ENCODE data around the gene KCNK10. TPM values are rescaled to one million over a fixed set of nuclear protein-coding genes. Genes with fewer than 3 reads are reported as not detected.

KCNK10 gene
- total RNA-seq, 2 experiments from 2014 or later, result 0.68 to 0.73 TPM

GRCh38 chr14:88312257-88312656, 10.8 kb downstream of the KCNK10 start:
- Histone ChIP-seq H3K4me2 (ENCODE audit: low read length) (no peak overlapping the region), H4K20me1 (ENCODE audit: insufficient read depth, low read length) (no peaks in the 10 kb centered on the region), H3K36me3 (ENCODE audit: insufficient read depth, low read length) (no peaks in the 10 kb centered on the region), H3K4me3 (ENCODE audit: low read depth, low read length, poor library complexity, severe bottlenecking) (no peak overlapping the region), H3K79me2 (ENCODE audit: insufficient read depth, low read depth, low read length) (no peaks in the 10 kb centered on the region), H3K9me2 (ENCODE audit: insufficient read depth, low read length) (no peaks in the 10 kb centered on the region), H3K4me1 (ENCODE audit: insufficient read depth, low read length, poor library complexity, severe bottlenecking) (no peaks in the 10 kb centered on the region), H2AFZ (ENCODE audit: low read length) (no peak overlapping the region), H3K9me3 (ENCODE audit: low read length) (no peaks in the 10 kb centered on the region), H3K27ac (ENCODE audit: low read depth, low read length, poor library complexity, severe bottlenecking) (no peak overlapping the region)
- POLR2A ChIA-PET, result no interaction called here
- TF ChIP-seq EZH2phosphoT487 (IDR thresholded peaks at IDR 0.05; ENCODE audit: borderline replicate concordance, low read depth, low read length) (no peak), CTCF (conservative IDR thresholded peaks at IDR 0.05; ENCODE audit: low read length) (no peak)
- CTCF ChIA-PET (ENCODE audit: unreplicated experiment), result no interaction called here
- DNase-seq (ENCODE audit: low spot score), result no peak
- intact Hi-C loops (cut with micrococcal nuclease; ENCODE audit: unreplicated experiment), result no loop called here
- BruUV-seq (replicated peaks), result no TSS peak

- intact Hi-C loops (cut with micrococcal nuclease; ENCODE audit: unreplicated experiment), result no loop called here
- Histone ChIP-seq H3K4me3 (ENCODE audit: low read depth, low read length, poor library complexity, severe bottlenecking) (no peak overlapping the region), H4K20me1 (ENCODE audit: insufficient read depth, low read length) (no peaks in the 10 kb centered on the region)
Observed at GRCh38 chr14:88311780-88312179, 11.3 kb downstream of the KCNK10 start.

GRCh38 chr14:88310449-88310848, 12.6 kb downstream of the KCNK10 start:
- intact Hi-C loops (cut with micrococcal nuclease; ENCODE audit: unreplicated experiment), result no loop called here
- DNase-seq (ENCODE audit: low spot score), result no peak

More at GRCh38 chr14:88311780-88312179, 11.3 kb downstream of the KCNK10 start:
- no peak overlapping the region for H3K27ac ChIP-seq (ENCODE audit: low read depth, low read length, poor library complexity, severe bottlenecking)
- no peak overlapping the region for H3K4me2 ChIP-seq (ENCODE audit: low read length)
- TF ChIP-seq CTCF (conservative IDR thresholded peaks at IDR 0.05; ENCODE audit: low read length) (no peak), EZH2phosphoT487 (IDR thresholded peaks at IDR 0.05; ENCODE audit: borderline replicate concordance, low read depth, low read length) (no peak)
- DNase-seq (ENCODE audit: low spot score), result no peak
- ChIA-PET POLR2A (no interaction called here), CTCF (ENCODE audit: unreplicated experiment) (no interaction called here)
- H3K9me3 ChIP-seq (ENCODE audit: low read length), result no peaks in the 10 kb centered on the region
- no peaks in the 10 kb centered on the region for H3K4me1 ChIP-seq (ENCODE audit: insufficient read depth, low read length, poor library complexity, severe bottlenecking)
- H3K36me3 ChIP-seq (ENCODE audit: insufficient read depth, low read length), result no peaks in the 10 kb centered on the region
- H3K79me2 ChIP-seq (ENCODE audit: insufficient read depth, low read depth, low read length), result no peaks in the 10 kb centered on the region
- no peaks in the 10 kb centered on the region for H3K9me2 ChIP-seq (ENCODE audit: insufficient read depth, low read length)
- no TSS peak for BruUV-seq (replicated peaks)
- H2AFZ ChIP-seq (ENCODE audit: low read length), result no peak overlapping the region

More at GRCh38 chr14:88310449-88310848, 12.6 kb downstream of the KCNK10 start:
- Histone ChIP-seq H3K79me2 (ENCODE audit: insufficient read depth, low read depth, low read length) (no peaks in the 10 kb centered on the region), H3K36me3 (ENCODE audit: insufficient read depth, low read length) (no peaks in the 10 kb centered on the region), H2AFZ (ENCODE audit: low read length) (no peak overlapping the region), H3K9me3 (ENCODE audit: low read length) (no peaks in the 10 kb centered on the region), H3K27ac (ENCODE audit: low read depth, low read length, poor library complexity, severe bottlenecking) (no peak overlapping the region), H3K4me1 (ENCODE audit: insufficient read depth, low read length, poor library complexity, severe bottlenecking) (no peaks in the 10 kb centered on the region), H3K4me2 (ENCODE audit: low read length) (no peak overlapping the region), H3K4me3 (ENCODE audit: low read depth, low read length, poor library complexity, severe bottlenecking) (no peak overlapping the region), H3K9me2 (ENCODE audit: insufficient read depth, low read length) (no peaks in the 10 kb centered on the region), H4K20me1 (ENCODE audit: insufficient read depth, low read length) (no peaks in the 10 kb centered on the region)
- POLR2A ChIA-PET, result no interaction called here
- no TSS peak for BruUV-seq (replicated peaks)
- CTCF ChIA-PET (ENCODE audit: unreplicated experiment), result no interaction called here
- no peak for TF ChIP-seq CTCF (conservative IDR thresholded peaks at IDR 0.05; ENCODE audit: low read length)
- no peak for TF ChIP-seq EZH2phosphoT487 (IDR thresholded peaks at IDR 0.05; ENCODE audit: borderline replicate concordance, low read depth, low read length)

All from OCI-LY7 (cell line).